Thymus (tissue), 11 donors: ENCODE data around the gene MPDU1. TPM values are rescaled to one million over a fixed set of nuclear protein-coding genes. Genes with fewer than 3 reads are reported as not detected.
"Not testable (repeated sequence)": the region's sequence is repeated elsewhere in the genome, so short reads cannot be mapped to it uniquely, and the experiment has no call there.

Experiments
- DNase-seq, 9 donors: peaks; one replicate each; pipeline ENCODE4 v3.0.0-alpha.2; 2013; ENCODE audit warnings: low spot score in 9 of 9, low read depth in 6 of 9, missing footprints in 1 of 9
- H3K27ac ChIP-seq, 2 donors: one replicate each; pipeline ENCODE4 v1.5.1; 2013; ENCODE audit warnings: control low read depth in 1 of 2, low read depth in 1 of 2, low read length in 1 of 2, mild to moderate bottlenecking in 1 of 2, moderate library complexity in 1 of 2
- H3K27me3 ChIP-seq, 2 donors: one replicate each; pipeline ENCODE4 v1.5.1; 2013; ENCODE audit warnings: low read length in 1 of 2; ENCODE audit not compliant: control insufficient read depth in 2 of 2, insufficient read depth in 1 of 2
- H3K36me3 ChIP-seq, 2 donors: one replicate each; pipeline ENCODE4 v1.5.1; 2013; ENCODE audit warnings: low read length in 1 of 2, mild to moderate bottlenecking in 1 of 2, moderate library complexity in 1 of 2; ENCODE audit not compliant: control insufficient read depth in 2 of 2, insufficient read depth in 2 of 2
- H3K4me1 ChIP-seq, 2 donors: one replicate each; pipeline ENCODE4 v1.5.1; 2013; ENCODE audit warnings: low read length in 2 of 2; ENCODE audit not compliant: control insufficient read depth in 2 of 2, insufficient read depth in 2 of 2
- H3K4me3 ChIP-seq, 2 donors: one replicate each; pipeline ENCODE4 v1.5.1; 2013; ENCODE audit warnings: low read length in 2 of 2, control low read depth in 1 of 2, mild to moderate bottlenecking in 1 of 2
- H3K9me3 ChIP-seq, 2 donors: one replicate each; pipeline ENCODE4 v1.5.1; 2013; ENCODE audit warnings: low read length in 1 of 2, mild to moderate bottlenecking in 1 of 2; ENCODE audit not compliant: control insufficient read depth in 2 of 2, insufficient read depth in 1 of 2
- WGBS: extraction: QIAGEN DNeasy Blood & Tissue Kit; methylation state at CpG from one replicate; pipeline ENCODE4 v1.1.7; 2013; 5-methylcytosine and 5-hydroxymethylcytosine counted together
- polyA plus RNA-seq: library from polyadenylated mRNA; stranded (reverse); fragments of 200-250 nt; gene quantifications from one replicate; pipeline ENCODE4 v1.2.3, GENCODE V29; 2013
- total RNA-seq: library from RNA; stranded (reverse); fragments of 120-200 nt; gene quantifications from one replicate; pipeline ENCODE4 v1.2.4, GENCODE V29; 2013
- donor health status: healthy.

MPDU1 gene
- total and polyA plus RNA-seq, 2 donors = 48.0 to 57.8 TPM

- Histone ChIP-seq H3K27me3 (no peaks in the 10 kb centered on the region), H3K4me1 (peaks cover 7 to 9% of the 10 kb centered on the region in 2 donors), H3K4me3 (no peak overlapping the region), H3K36me3 (no peaks in the 10 kb centered on the region), H3K9me3 (no peaks in the 10 kb centered on the region), H3K27ac (no peak overlapping the region)
- DNase-seq = no peak
- WGBS = 90% methylated on average over 5 of the region's 5 CpGs
Measured at GRCh38 chr17:7618608-7619007, 35.0 kb downstream of the MPDU1 start.

- no peaks in the 10 kb centered on the region for H3K4me1 ChIP-seq
- DNase-seq = no peak
- H3K27me3 ChIP-seq = no peaks in the 10 kb centered on the region
- H3K36me3 ChIP-seq = no peaks in the 10 kb centered on the region
- H3K4me3 ChIP-seq = no peak overlapping the region
- no peaks in the 10 kb centered on the region for H3K9me3 ChIP-seq
- H3K27ac ChIP-seq = no peak overlapping the region
- 97% methylated on average over 8 of the region's 8 CpGs for WGBS
Measured at GRCh38 chr17:7620835-7621234, 37.2 kb downstream of the MPDU1 start.

- DNase-seq = no peak
- no peak overlapping the region for H3K4me3 ChIP-seq
- H3K27ac ChIP-seq = no peak overlapping the region
- peaks cover 5 to 16% of the 10 kb centered on the region in 2 donors for H3K4me1 ChIP-seq
- H3K27me3 ChIP-seq = no peaks in the 10 kb centered on the region
- H3K36me3 ChIP-seq = no peaks in the 10 kb centered on the region
- WGBS = 98% methylated on average over 5 of the region's 5 CpGs
- H3K9me3 ChIP-seq = no peaks in the 10 kb centered on the region
Measured at GRCh38 chr17:7623661-7624060, 40.0 kb downstream of the MPDU1 start.

DNA sequence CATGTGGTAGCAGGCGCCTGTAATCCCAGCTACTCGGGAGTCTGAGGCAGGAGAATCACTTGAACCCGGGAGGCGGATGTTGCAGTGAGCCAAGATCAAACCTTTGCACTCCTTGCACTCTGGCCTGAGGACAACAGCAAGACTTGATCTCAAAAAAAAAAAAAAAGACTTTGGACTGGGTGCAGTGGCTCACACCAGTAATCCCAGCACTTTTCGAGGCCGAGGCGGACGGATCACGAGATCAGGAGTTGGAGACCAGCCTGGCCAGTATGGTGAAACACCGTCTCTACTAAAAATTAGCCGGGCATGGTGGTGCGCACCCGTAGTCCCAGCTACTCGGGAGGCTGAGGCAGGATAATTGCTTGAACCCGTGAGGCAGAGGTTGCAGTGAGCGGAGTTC lies 42.1 kb downstream of the MPDU1 start:
- H3K27me3 ChIP-seq = not testable (repeated sequence)

DNA sequence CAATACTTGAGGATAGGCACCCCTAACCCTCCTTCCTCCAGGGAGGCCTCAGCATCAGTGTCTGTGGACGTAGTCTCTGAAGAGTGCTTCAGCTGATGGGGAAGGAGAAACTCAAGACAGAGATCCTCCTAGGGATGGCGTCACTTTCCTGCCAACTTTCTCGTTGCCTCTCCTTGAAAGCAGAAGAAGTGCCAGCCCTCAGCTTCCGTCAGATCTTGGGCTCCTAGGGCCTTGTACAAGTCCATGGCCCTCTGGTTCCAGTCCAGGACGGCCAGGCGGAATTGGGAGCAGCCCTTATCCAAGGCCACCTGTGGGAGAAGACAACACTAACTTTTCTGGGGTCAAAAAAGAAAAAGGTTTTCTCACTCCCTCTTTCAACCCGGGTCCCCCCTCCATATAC lies 42.7 kb downstream of the MPDU1 start:
- Histone ChIP-seq H3K27me3 (no peaks in the 10 kb centered on the region), H3K4me1 (peaks cover 5 to 16% of the 10 kb centered on the region in 2 donors), H3K36me3 (no peaks in the 10 kb centered on the region), H3K4me3 (no peak overlapping the region), H3K27ac (no peak overlapping the region), H3K9me3 (no peaks in the 10 kb centered on the region)
- WGBS = 93% methylated on average over 7 of the region's 7 CpGs
- DNase-seq = no peak

More for the DNA sequence above, 42.1 kb downstream of the MPDU1 start:
- WGBS = 99% methylated on average over 16 of the region's 16 CpGs
- H3K4me3 ChIP-seq, H3K36me3 ChIP-seq, H3K9me3 ChIP-seq, H3K27ac ChIP-seq, DNase-seq: not testable (repeated sequence)
- H3K4me1 ChIP-seq = peaks cover 5 to 16% of the 10 kb centered on the region in 2 donors

DNA sequence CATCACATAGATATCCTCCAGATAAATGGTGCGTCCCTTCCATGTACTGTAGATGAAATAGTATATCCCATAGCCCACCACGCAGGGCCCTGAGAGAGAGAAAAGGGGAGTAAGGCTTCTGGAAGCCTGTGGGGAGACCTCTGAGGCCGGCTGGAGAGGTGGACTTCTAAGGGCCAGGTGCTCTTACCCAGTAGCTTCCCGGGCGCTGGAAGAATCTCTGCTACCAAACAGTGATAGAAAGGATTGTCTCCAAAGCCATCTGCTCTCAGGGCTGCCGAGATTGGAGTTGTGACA lies 43.3 kb downstream of the MPDU1 start:
- Histone ChIP-seq H3K4me1 (peaks cover 5 to 16% of the 10 kb centered on the region in 2 donors), H3K4me3 (peak overlapping the region; percentile 71 to 90), H3K36me3 (no peaks in the 10 kb centered on the region), H3K9me3 (no peaks in the 10 kb centered on the region), H3K27me3 (no peaks in the 10 kb centered on the region), H3K27ac (peak overlapping the region in 1 of 2 donors; percentile 92)
- DNase-seq = no peak
- 40% methylated on average over 6 of the region's 6 CpGs for WGBS

DNA sequence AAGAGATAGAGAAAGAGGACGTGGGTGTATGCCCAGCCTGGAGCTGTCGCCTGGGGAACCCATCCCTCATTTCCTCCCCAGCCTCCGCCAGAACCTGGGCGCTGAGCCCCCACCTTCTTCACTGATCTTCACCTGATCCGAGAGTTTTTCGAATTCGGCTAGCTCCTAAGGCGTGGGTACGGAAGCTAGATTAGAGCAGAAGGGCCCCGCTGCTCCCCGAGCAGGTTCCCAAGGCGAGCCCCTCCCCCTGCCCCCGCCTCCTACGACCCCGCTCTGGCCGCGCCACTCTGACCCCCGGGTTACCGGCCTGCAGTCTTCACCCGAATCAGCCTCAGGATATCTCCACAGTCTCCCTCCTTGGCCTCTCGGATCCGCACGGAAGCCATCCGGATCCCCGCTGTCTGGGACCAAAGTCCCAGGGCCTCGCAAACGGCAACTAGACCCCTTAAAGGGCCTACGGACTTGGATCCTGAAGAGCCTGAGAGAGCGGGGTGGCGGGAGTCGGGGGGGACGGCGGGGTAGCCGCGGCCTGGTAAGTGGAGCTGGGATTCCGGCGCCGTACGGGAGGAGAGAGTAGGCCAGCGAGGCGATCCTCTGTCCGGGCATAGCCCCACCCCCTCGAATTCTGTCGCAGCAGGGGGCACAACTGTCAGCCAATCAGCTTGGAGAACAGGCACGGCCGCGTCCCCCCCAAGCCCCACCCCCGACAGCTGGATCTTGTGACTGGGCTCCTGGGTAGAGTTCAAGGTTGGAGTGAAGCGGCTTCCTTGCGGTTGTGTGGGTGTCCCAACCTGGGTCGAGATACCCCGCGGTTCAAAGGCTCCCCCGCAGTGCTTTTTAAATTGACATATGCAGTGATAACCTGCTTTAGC lies 43.8 kb downstream of the MPDU1 start, which contains the start of gene SAT2:
TSS of gene SAT2 (minus strand) at position 572 of the 872 bp plus-strand sequence. CDS start at position 386, 186 bp downstream.
- Histone ChIP-seq H3K4me1 (peaks cover 5 to 20% of the 10 kb centered on the region in 2 donors), H3K36me3 (no peaks in the 10 kb centered on the region), H3K27me3 (no peaks in the 10 kb centered on the region), H3K9me3 (no peaks in the 10 kb centered on the region), H3K27ac (peak within 1 kb of the TSS; percentile 74 to 92), H3K4me3 (peak within 1 kb of the TSS; percentile 71 to 90)
- peak; percentile 75 to 93 (median 88) for DNase-seq
- under 1% methylated on average over 54 of the region's 54 CpGs for WGBS

- Histone ChIP-seq H3K36me3 (no peaks in the 10 kb centered on the region), H3K4me1 (peaks cover 5 to 22% of the 10 kb centered on the region in 2 donors), H3K27me3 (peaks cover 0 to 8% of the 10 kb centered on the region in 2 donors), H3K9me3 (no peaks in the 10 kb centered on the region), H3K27ac (no peak within 1 kb of the TSS), H3K4me3 (no peak within 1 kb of the TSS)
- 96% methylated on average over 13 of the region's 13 CpGs for WGBS
- no peak for DNase-seq
Measured at GRCh38 chr17:7629939-7630571, 46.4 kb downstream of the MPDU1 start, which contains the start of gene SHBG. Gene SHBG, plus strand, starts transcription at chr17:7630135. Its CDS starts 38 bp downstream, at chr17:7630173.
